HuH-7.5 (cell line): ENCODE data around the gene KRT8.

Experiments used
- DNase-seq: peaks from one replicate; pipeline ENCODE4 v3.0.0; 2011; ENCODE audit warnings: low spot score

KRT8 gene

DNA sequence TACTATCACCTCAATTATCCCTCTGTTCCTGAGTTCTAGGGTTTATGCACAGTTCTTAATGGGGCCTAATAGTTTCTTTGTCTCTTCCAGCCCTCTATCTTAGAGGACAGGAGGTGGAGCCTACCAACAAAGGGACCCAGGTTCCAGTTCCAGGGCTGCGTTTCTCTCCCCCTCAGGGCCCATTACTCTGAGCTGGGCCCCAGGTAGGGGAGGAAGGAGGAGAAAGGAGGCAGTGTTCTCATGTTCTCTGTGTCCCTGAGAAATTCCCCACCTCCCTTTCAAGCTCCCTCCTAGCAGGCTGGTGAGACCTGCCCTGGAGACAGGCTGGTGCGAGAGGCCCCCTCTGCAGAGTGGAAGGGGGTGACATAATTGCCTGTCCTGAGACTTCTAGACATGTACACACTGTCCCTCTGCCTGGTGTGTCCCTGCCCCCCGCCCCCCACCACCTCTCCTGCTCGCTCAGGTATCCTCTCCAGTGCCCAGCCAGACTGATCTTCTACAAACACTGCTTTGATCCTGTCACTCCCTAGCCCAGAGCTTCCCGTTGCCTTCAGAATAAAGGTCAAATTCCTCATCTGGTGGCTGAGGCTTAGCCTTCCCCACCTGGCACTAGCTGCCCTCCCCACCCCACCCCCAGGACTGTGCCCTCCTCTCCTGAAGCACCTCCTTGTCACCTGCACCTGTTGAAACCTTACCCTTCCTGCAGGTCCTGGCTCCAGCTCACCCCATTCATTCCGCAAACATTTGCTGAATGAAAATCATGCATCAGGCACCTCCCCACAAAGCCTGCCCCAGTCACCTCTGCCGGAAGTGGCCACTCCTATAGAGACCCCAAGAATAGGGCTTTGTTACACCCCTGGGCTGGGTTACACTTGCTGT, 21.1 kb upstream of the KRT8 start:
- peak; percentile 54 for DNase-seq

- no peak for DNase-seq
Measured at GRCh38 chr12:52924764-52925716, 20.2 kb upstream of the KRT8 start.

GRCh38 chr12:52921488-52922165, 16.8 kb upstream of the KRT8 start:
- no peak for DNase-seq

- DNase-seq: no peak
Measured at GRCh38 chr12:52920937-52921336, 16.1 kb upstream of the KRT8 start.

DNA sequence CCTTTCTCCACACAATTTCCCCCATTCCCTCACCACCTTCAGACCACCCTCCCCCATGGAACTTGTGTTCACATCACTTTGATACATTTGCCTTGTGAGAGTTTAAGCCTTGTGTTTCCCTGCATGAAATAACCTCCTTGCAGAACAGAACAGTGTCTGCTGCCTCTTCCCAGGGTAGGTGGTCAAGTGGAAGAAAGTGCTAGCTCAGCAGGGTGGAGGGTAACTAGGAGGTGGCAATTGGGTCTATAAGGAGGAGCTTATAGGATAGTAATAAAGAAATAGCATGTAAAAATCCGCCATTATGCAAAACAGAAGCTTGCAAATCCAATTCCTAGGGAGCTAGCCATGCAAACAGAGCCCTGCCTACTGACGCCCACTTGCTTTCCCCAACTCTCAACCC, 13.9 kb upstream of the KRT8 start:
- no peak for DNase-seq

GRCh38 chr12:52918351-52918750, 13.5 kb upstream of the KRT8 start:
- DNase-seq: no peak

DNA sequence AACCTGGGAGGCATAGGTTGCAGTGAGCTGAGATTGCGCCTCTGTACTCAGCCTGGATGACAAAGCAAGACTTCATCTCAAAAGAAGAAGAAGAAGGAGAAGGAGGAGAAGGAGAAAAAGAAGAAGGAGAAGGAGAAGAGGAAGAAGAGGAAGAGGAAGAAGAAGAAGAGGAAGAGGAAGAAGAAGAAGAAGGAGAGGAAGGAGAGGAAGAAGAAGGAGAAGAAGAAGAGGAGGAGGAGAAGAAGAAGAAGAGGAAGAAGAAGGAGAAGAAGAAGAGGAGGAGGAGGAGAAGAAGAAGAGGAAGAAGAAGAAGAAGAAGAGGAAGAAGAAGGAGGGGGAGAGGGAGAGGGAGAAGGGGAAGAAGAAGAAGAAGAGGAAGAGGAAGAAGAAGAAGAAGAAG, 12.9 kb upstream of the KRT8 start:
- DNase-seq: no peak

- DNase-seq: no peak
Measured at GRCh38 chr12:52916216-52916615, 11.3 kb upstream of the KRT8 start.

- DNase-seq: no peak
Measured at GRCh38 chr12:52915637-52916036, 10.8 kb upstream of the KRT8 start.

- DNase-seq: no peak
Measured at GRCh38 chr12:52914576-52915121, 9.8 kb upstream of the KRT8 start.

- DNase-seq: no peak
Measured at GRCh38 chr12:52913431-52913821, 8.6 kb upstream of the KRT8 start.

DNA sequence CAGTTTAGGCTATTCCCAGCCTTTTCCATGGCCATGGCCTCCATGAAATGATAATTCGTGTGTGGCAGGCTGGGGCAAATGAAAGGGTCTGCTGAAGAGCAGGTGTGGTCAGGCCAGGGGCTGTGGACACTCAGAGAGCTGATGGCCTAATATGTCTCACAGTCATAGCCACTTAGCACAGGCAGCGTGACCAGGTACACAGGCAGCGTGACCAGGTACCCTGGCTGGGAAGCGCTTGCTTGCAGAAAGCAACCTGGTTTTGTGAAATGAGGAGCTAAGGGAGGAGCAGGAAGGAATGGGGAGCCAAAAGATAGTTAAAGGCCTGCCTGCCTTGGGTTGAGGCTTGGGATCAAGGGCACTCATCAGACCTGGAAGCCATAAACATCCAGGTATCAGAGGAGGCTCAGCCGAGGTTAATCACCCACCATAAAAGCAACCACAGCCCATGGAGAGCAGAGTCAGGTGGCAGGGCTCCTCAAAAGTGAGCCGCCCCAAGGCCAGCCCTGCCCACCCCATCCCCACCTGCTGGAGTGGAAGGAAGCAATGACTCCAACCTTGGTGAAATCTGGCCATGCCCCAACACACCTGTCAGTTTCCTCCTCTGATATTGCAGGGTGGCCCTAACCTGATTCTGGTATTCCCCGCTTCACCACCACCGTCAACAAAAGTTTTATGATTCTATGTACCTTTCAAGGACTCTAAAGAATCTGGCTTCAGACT, 8.0 kb upstream of the KRT8 start:
- no peak for DNase-seq

GRCh38 chr12:52910248-52910883, 5.5 kb upstream of the KRT8 start:
- DNase-seq: no peak

DNA sequence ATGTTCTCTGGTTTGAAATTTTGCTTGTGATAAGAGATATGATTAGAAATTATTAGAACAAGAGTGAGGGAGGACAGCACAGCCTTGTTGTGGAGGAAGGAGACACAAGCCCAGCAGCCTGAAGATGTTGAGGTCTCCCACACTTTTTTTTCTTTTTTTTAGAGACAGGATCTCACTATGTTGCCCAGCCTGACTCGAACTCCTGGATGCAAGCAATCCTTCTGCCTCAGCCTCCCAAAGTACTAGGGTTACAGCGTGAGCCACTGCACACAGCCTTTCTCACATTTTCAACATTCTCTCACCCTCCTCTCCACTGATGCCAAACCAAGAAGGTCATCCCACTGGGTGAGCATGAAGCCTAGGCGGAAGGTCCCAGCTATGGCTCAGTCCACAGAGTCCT, 4.9 kb upstream of the KRT8 start:
- DNase-seq: no peak

GRCh38 chr12:52909331-52909730, 4.5 kb upstream of the KRT8 start:
- no peak for DNase-seq

DNA sequence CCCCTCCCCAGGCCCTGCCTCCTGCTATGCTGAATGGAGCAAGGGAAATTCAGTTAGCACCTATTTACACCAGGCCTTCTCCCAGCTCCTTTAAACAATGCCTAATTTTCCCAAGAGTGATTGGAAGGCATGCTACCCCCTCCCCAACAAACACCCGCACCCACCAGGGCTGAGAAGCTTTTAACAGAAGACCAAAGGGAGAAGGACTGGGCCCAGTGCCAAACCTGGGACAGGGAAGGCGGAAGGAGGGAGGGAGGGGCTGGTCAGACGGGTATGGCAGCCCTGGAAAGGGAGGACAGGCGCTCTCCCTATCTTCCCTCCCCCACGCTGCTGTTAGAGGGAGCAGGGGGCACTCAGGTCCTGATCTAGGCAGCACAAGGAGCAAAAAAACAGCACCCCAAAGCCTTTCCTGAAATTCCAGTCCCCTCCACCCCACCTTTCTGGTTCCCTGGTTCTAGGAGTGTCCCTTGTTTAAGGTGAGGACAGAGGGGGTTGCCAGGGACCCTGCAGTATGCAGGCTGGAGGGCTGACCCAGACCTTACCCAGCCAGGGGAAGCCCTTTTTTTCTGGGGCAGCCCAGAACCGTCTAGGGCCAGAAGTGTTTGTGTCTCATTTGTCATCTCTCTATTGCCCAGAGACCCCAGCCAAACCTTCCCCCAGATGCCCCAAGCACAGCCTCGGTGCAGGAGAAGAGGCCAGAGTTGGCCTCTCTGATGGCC, 2.4 kb upstream of the KRT8 start:
- DNase-seq: no peak

GRCh38 chr12:52906191-52906601, 1.3 kb upstream of the KRT8 start:
- DNase-seq: no peak

DNA sequence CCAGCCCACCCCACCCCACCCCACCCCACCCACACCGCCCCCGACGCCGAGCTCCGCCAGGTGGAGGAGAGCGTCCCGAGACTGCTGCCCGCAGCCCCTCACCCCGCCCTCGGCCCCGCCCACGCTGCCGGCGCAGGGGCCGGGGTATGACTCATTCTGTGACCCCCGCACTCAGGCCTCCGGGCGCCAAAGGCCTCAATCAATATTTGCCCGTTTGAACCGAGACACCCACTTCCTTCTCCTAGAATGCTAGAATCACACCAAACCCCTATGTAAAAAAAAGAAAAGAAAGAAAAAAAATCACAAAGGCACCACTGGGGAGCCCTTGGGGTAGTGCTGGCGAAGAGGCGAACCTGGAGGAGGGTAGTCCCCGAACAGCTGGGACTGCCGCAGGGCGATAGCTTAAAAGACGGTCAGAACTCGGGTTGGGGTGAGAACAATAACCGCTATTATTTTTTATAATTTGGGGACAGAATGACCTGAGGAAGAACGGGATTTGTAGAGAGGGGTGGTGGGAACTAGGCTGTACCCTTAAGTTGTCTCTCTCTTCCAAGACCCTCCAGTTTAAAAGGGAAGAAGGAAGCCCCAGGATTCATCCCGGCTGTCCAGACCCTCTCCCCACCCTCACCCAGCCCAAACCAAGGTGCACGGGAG, 894 bp downstream of the KRT8 start:
- DNase-seq: peak; percentile 84

GRCh38 chr12:52903285-52903854, 1.5 kb downstream of the KRT8 start:
- peak; percentile 83 for DNase-seq
